HG03378 (cell line): Measurements from ENCODE around the gene GOLGA8Q.
"Not testable (repeated sequence)": the region's sequence is repeated elsewhere in the genome, so short reads cannot be mapped to it uniquely, and the experiment has no call there.

Experiments
- ATAC-seq: cut with Tn5 transposase; IDR thresholded peaks from one replicate; pipeline ENCODE4 v1.9.1; 2021; ENCODE audit warnings: mild to moderate bottlenecking, moderate library complexity; ENCODE audit not compliant: unreplicated experiment

GOLGA8Q gene, protein sequence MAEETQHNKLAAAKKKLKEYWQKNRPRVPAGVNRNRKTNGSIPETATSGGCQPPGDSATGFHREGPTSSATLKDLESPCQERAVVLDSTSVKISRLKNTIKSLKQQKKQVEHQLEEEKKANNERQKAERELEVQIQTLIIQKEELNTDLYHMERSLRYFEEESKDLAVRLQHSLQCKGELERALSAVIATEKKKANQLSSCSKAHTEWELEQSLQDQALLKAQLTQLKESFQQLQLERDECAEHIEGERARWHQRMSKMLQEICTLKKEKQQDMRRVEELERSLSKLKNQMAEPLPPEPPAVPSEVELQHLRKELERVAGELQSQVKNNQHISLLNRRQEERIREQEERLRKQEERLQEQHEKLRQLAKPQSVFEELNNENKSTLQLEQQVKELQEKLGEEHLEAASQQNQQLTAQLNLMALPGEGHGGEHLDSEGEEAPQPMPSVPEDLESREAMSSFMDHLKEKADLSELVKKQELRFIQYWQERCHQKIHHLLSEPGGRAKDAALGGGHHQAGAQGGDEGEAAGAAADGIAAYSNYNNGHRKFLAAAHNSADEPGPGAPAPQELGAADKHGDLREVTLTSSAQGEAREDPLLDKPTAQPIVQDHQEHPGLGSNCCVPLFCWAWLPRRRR

DNA sequence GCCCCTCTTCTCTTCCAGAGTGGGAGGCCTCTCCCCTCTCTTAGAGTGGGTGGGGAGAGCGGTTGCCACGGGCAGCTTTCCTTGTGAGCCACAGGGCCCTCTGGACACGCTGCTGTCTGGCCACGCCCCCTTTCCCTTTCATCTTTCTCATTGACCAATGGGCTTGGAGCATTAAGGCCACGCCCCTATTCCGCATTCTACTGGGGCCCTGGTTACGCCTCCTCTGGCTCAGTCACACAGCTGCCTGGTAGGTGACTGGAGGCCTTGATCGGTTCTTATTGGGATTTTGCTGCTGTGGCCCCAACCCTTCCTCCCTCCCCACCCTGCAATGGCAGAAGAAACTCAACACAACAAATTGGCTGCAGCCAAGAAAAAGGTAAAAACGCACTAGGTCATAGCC, at the start of gene GOLGA8Q:
TSS of gene GOLGA8Q (plus strand) at position 301 of the 400 bp plus-strand sequence. CDS start at position 329, 28 bp downstream.
- not testable (repeated sequence) for ATAC-seq

DNA sequence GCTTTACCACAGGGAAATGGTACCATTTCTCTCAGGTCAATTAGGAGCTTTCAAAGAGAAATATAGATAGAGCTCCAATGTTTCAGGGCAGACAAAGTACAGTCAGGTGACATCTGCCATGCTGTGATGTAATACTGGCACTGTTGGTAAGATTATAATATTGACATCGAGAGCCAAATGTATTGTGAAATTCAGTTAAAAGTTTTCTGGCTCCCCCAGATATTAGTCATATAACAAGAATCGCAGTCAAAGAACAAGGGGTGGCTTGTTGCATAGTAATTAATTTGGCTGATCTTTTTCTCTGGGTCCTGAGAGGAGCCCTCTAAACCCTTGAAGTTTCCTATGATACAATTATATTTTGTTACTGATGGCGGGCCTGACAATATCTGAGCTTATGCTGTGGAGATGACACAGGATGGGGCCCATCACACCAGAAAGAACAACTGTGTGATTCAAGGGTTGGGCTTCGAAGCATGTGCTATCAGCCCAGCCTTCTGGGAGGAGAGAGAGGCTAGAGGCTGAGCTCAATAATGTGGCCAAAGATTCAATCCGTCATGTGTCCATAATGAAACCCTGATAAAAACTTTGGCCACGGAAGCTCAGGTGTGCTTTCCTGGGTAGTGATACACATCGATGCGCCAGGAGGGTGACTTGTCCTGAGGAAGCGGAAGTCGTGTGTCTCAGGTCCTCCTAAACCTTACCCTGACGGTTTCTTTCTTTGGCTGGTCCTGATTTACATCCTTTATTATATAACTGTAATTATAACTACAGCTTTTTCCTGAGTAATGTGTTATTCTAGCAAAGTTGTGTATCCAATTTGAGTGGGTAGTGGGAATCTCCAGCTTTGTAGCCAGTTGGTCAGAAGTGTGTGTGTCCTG, 48.7 kb upstream of the GOLGA8Q start:
- ATAC-seq: not testable (repeated sequence)

DNA sequence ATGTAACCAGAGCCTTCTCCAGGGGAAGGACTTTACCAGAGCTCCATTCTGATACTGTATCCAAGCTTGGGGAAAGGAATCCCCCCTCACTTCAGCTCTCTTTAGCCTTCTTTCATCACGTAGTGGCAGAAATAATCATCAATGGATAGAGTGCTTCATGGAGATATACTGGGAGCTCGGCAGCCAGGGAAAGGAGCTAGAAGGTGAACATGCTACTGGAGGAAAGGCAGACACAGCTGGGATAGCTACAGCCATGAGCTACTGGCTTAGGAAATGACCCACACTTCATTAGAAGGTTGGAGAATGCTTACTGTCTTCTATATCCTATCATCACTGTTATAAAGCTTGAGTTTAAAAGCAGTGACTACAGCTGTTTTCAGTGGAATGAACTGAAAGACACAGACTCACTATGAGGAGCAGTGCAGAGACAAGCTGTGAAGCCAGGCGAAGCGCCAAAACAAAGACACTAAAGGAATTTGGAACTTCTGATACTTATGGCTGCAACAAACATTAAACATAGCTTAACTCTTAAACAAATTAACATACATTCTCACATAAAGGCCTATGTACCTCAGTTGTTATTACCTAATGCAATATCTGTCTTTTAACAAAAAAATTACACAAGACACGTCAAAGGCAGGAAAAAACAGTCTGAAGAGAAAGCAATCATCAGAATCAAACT, 47.5 kb upstream of the GOLGA8Q start:
- not testable (repeated sequence) for ATAC-seq

DNA sequence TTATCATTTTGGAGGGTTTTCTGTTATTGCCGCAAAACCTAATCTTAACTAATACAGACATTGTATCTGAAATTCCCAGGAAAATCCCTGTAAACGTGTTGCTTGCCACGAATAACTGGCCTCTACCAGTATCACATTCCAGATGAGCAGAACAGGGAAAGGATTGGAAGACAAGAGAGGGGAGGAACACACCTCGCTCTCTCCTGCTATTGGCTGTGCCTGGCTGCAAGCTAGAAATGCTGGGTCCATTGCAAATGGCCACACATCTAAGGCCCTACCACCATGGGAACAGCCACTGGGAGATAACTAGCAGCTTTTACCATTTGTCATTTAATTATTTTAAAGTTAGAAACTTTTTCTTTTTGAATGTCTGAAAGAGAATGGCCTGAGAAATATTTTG, 37.3 kb upstream of the GOLGA8Q start:
- ATAC-seq: not testable (repeated sequence)

DNA sequence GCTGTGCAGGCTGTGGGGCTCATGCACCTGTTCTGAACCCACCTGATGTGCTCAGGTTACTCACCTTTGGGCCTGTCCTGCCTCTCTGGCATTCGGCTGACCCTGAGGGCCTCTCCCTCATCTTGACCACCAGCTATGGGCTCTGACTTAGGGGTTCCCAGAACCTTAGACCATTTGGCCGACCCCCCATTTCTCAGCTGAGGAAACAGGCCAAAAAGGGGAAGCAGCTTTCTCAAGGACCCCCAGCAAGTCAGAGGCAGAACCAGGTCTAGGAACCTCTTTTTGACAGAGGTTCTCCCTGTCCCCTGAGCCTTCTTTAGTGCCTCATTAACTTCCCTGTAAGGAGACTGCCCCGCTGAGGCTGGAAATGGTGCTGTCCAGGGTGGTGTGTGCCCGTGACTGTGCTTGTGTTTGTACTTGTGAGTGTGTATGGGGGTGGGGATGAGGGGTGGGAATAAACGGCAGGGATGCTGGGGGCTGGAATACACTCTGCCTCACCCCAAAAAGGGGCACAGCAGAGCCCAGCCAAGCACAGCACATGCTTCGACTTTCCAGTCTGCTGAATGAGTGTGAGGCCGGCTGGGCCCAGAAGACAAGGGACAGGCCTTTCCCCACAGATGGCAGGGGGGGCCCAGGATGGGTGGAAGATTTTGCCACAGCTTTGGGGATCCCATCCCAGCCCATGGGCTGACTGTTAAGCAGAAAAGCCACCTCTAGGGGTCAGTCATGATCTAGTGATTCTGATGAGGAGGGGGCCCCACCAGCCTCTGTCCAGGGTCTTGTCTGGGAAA, 28.2 kb upstream of the GOLGA8Q start:
- ATAC-seq: not testable (repeated sequence)

DNA sequence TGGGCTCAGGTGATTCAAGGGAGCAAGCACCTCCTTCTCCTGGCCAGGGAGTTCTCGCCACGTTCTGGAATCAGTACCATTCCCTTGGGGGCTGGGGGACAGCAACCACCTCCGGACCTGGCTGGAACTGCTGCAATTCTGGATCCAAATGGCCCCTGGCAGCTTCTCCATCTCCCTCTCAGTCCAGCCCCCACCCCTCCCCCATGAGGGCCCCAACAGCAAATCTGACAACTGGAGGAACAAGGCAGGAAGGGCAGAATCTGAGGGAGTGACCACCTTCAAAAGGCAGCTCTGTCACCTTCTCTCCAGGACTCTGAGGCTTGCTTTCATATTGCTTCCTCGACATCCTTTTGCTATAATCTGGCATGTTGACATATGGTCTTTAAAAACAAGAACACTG, 25.9 kb upstream of the GOLGA8Q start:
- not testable (repeated sequence) for ATAC-seq

DNA sequence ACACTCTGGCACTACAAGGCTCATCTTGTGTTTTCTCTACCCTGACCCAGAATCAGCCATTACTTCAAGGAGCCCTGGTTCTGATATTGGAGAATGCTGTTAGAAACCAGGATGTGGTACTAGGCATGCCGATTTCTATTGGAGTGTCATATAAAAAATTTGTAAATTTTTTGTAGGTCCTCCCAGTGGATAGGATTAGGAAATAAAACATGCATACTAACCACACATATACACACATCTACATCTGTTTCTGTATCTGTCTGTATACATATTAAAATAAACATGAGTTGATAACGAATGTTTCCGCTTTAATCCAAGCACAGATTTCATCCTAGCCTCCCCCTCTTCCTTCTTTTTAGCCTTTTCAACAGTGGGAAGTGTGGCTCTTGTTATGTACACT, 22.8 kb upstream of the GOLGA8Q start:
- not testable (repeated sequence) for ATAC-seq

DNA sequence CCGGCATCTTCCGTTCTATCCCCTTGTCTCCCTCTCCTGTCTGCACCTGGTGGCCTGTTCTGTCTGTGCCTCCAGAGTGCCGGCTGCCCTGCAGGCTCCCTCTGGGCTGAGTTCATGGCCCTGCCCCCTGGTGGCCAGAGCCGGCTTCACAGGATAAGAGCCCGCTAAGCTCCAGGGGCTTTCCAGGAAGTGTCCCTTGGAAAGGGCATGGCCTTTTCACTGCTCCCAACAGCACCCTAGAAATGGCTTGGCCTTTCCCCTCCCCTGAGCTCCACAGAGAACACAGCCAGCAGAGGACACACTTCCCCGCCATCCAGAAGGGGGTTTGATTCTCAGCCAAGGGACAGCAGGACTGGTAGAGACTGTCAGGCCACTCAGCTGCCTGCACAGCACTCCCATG, 15.1 kb downstream of the GOLGA8Q start:
- ATAC-seq: not testable (repeated sequence)

DNA sequence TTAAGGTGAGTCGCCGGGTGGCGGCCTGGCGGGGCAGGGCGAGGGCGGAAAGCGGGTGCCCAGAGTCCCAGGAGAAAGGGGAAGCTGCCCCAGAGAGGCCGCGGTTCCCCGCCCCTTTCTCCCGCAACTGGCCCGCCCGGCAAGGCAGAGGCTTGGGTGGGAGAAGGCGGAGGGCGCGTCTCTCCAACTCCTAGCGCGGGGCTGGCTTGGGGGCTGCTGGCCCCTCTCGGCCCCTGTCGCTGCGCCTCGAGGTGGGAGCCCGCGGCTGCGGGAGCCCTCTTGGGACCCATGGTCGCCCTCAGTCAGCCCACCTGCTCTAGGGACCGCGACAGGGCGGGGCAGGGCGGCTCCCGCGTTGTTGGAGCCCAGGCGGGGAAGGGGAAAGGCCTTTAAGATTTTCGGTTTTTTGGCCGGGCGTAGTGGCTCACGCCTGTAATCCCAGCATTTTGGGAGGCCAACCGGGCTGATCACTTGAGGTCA, 21.2 kb downstream of the GOLGA8Q start:
- not testable (repeated sequence) for ATAC-seq

DNA sequence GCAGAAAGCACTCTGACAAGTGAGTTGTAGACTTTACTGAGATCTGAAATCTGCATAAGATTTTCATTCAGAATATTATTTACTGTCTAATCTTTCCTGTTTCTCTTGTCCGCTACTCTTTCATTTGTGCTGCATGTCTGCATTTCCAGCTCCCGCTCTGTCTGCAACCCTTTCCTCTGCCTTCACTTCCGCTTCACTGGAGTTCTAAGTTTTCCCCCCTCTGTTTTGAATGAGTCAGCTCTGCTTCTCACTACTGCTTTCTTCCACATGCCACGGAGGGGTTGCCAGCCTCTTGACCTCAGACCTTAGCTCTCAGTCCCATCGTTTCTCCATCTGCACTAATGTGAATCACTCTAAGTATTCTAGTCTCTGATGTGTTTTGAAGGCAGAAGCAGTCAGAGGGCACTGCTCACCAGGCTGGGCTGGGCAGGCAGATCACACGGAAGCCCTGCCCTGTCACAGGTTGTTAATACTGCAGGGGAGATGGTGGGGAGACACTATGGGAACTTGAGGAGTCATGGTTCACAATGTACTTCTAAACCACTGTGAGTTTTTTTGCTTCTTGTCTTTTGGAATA, 27.6 kb downstream of the GOLGA8Q start:
- ATAC-seq: not testable (repeated sequence)

DNA sequence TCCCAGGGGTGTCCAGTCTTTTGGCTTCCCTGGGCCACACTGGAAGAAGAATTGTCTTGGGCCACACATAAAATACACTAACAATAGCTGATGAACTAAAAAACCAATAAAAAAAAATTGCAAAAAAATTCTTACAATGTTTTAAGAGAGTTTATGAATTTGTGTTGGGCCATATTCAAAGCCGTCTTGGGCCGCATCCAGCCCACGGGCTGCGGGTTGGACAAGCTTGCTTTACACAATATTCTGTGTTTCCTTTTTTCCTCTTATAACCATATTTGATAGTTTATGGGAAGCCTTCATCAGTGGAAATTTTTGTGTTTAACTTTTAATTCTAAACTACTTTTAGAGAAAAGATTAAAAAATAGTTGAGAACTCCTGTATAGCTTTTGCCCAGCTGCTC, 28.9 kb downstream of the GOLGA8Q start:
- ATAC-seq: not testable (repeated sequence)

DNA sequence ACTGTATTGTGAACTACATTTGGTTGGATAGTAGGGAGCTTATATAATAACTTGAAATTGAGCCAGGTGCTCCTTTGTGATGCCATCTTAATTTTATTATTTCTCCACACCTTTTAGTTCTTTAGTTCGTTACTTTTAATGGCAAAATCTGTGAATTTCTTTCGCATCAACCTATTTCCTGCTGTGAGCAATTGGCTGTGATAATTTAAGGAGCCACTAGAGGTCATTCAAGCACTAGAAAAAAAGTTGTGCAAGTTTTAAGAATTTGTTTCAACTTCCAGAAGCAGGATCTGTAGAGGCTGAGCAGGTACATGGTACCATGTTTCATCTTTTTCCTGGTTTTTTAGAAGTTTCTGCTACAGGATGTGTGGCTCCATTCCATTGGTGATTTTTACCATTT, 47.1 kb downstream of the GOLGA8Q start:
- ATAC-seq: not testable (repeated sequence)

DNA sequence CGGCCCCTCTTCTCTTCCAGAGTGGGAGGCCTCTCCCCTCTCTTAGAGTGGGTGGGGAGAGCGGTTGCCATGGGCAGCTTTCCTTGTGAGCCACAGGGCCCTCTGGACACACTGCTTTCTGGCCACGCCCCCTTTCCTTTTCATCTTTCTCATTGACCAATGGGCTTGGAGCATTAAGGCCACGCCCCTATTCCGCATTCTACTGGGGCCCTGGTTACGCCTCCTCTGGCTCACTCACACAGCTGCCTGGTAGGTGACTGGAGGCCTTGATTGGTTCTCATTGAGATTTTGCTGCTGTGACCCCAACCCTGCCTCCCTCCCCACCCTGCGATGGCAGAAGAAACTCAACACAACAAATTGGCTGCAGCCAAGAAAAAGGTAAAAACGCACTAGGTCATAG, 51.9 kb downstream of the GOLGA8Q start, which contains the start of gene GOLGA8H:
TSS of gene GOLGA8H (plus strand) at position 233 of the 400 bp plus-strand sequence. CDS start at position 331, 98 bp downstream.
- ATAC-seq: not testable (repeated sequence)
